NCI-H1436 (cell line): ENCODE results near the gene CALM1.

ENCODE experiments used
- DNase-seq: peaks from one replicate; lab custom pipeline; 2025; lab: John Stamatoyannopoulos, UW

Gene CALM1

DNA sequence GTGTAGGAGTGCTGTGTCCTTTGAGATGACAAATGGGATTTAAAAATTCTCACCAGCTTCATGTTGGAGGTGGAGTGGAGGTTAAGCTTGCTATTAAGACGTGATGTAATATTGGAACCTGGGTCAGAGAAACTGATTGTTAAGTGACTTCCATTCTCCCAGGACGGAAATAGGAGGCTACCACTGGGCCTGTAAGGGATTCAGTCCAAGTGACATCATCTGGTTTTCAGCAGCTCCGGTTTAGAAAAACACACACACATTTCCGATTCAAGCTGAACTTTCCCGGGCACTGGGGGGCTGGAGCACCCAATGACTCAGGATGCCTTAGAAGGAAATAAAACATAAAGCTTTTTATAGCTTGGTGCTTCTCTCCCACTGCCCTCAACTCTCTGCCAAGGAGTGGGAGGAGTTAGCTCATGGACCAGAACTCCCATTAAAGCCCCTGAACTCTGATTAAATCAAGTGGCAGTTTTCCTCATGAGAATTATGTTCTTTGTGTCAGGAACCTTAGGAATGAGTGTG lies 12.4 kb downstream of the CALM1 start:
- no peak for DNase-seq

DNA sequence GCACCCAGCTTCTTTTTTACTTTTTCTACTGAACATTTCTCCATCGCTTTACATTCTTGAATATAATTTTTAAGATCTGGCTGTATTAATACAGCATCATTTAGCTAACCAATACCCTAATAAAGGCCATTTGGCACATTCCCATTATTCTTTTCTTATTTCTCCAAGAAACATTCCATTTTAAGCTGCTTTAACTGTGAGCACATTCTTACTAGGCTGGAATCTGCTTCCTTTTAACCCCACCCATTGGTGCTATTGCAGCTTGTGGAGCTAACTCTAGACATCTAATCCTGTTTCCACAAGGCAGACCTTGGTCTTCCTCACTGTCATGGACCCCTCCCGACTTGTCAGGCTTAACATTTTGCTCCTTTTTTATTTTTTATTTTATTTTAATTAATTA lies 15.2 kb downstream of the CALM1 start:
- DNase-seq, result no peak

DNA sequence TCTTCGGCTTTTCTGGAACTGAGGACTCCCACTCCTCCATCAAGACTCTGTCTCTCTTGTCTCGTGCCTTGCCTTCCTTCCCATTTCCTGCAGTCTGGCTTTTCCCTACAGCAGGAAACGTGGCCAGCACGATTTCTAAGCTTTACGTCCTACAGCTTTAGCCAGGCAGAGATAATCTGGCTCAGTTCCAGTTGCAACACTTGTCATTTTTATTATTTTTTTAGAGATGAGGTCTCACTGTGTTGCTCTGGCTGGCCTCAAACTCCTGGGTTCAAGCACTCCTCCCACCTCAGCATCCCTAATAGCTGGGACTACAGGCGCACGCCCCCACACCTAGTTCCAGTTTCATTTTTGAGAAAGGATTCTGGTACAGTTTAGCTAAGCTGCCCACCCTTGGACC lies 19.9 kb downstream of the CALM1 start:
- no peak for DNase-seq

DNA sequence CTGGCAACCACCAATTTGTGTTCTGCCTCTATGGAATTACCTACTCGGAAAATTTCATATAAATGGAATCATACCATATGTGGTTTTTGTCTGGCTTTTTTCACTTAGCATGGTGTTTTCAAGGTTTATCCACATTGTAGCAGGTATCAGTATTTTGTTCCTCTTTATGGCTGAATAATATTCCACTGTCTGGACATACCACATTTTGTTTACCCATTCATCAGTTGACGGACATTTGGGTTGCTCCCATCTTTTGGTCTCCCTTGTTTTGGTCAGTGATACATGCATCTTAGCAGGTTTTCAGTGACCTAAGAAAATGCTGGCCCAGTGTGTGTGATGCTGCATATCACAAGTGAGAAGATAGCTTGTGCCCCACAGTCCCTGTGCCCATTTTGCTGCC lies 21.2 kb downstream of the CALM1 start:
- no peak for DNase-seq

DNA sequence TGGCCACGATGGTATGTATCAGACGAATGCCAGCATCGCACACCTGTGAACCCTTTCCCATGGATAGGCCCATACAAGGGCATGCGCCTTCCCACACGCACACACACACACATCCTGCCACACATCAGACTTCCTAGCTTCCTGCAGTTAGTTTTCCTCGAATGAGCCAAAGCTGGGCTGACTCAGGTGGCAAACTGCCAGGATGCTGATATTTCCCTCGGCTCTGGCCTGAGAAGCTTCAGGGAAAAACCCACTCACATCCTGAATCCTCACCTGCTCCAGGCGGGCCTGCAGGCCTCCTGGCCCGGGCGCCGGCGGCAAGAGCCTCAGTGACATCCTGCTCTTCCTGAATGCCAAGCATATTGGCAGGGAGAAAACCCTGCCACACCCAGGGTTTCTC lies 22.4 kb downstream of the CALM1 start:
- DNase-seq, result no peak

DNA sequence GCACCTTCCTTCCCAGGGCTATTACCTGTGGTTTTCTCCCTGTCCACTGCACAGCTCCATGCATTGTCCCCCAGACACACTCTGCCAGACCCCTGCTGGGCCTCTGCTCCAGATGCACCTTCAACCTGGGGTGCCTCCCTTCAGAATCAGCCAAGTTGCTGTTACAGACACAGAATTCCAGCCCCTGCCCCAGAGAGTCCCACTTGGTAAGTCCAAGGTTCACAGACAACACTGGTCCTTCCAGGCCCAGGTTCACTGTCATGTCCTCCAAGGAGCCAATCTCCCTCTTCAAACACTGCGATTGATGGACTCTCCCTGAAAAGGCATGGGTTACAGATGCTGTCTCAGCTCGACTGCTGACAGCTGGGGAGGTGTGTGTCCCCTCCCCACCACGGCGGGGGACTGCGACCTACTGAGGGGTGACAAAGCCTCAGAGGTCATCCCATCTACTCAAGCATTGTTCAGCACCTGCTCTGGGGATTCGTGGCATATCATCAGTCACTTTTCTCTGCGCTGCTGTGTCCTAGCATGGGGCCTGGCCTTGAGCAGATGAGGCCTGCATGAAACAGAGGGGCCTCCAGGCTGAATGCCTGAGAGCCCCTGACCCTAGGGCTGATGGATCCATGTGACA lies 24.3 kb downstream of the CALM1 start:
- no peak for DNase-seq

DNA sequence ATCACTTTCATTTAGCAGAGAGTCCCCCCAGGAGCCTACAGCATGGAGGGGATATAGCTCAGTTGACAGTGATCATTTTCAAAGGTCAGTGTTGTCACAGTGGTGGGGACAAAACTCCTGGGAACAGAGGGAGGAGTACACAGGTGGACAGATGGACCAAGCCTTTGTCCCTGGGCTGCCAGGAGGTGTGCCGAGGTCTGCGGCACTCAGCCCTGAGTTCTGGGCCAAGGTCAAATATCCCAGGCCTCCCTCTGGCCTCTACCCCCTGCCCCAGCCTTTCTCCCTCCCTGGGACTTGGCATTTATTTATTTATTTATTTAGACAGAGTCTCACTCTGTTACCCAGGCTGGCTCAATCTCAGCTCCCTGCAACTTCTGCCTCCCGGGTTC lies 24.8 kb downstream of the CALM1 start:
- no peak for DNase-seq

DNA sequence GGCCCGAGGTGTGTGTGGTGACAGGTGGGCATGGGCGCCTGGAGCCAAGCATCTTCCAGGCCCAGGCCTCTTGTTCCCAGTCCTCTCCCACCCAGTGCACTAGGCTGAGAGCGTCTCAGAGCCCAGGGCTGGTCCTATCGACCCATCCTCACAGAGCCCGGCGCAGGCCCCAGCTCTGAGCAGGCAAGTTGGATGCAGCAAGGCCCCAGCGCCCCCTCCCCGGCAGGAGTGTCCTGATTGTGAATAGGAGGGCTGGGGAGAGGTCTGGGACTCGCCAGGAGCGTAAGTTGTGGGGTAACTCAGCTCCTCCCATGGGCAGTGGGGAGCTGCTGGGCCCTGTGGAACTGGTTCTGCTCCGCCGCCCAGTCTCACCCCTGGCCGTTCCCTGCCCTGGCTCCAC lies 26.3 kb downstream of the CALM1 start:
- DNase-seq, result no peak

DNA sequence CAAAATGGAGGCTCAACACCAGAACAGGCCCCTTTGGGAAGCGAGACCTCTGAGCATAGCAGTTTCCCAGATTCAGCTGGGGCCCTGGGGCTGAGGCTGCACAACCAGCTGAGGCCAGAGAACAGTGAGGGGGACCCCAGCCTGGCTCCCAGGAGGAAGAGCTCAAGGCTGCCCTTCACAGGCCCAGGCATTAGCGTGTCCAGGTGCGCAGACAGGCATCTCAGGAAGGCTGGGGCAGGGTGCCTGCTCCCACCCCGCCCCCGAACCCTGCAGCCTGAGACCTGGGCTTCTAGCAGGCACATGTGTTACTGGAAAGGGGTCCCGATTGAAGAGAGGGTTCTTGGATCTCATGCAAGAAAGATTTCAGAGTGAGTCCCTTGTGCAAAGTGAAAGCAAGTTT lies 27.2 kb downstream of the CALM1 start:
- DNase-seq, result no peak

DNA sequence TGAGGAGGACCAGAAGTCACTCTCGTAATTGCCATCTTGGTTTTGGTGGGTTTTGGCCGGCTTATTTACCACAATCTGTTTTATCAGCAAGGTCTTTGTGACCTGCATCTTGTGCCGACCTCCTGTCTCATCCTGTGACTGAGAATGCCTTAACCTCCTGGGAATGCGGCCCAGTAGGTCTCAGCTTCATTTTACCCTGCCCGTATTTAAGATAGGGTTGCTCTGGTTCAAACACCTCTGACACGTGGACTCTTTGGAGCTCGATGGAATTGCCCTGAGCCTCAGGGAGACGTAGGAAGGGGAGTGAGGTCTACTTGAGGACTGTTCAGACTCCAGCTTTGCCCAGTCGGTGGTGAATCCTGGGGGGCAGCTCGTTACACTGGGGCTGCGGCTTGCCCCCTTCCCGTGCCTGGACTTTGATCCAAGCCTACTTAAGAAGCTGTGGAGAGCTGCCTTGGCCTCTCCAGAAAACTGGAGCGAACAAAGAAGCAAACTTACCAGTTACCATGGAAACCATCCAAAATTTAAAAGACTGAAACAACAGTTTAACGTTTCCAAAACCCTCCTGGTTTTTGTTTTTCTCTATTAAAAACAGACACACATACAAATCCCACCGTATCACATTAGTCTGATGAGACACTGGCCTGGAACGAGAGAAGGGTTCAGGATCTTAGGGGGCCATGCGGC lies 28.0 kb downstream of the CALM1 start:
- DNase-seq, result no peak

DNA sequence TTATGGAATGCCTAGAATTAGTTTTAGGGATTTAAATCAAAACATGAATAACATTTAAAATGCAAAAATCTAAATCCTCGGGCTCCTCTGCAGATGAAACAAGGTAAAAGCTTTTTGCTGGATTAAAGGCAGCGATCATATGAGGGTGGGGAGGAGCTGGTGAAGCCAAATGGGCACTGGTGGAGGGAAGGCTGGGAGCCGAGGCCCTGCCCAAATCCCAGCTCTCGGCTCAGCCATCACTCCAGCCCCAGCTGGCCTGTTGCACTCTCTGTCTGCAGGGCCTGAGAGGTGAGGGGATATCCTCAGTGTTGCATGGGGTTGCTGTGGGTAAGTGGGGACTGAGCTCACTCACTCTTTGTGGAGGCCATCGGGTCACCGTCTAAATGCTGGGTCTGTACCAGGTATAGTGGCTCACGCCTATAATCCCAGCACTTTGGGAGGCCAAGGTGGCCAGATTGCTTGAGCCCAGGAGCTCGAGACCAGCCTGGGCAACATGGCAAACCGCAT lies 28.6 kb downstream of the CALM1 start:
- DNase-seq, result no peak

DNA sequence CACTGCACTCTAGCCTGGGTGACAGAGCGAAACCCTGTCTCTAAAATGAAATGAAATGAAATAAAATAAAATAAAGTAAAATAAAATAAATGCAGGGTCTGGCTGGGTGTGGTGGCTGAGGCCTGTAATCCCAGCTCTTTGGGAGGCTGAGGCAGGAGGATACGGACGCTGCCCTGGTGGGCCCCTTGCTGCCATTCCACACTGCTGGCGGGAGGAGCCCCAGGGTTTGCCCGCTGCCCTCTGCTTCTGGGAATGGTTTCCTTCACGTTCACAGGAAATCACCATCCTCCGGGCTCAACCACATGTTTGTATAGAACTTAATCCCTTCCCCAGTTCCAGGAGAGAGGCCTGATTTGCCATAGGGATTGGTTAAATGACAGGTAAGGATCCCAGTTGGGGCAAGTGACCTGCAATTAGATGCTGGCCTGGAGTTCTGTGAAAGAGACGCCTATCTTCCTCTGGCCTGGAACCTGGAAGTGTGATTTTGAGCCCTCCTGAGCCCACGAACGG lies 29.3 kb downstream of the CALM1 start:
- DNase-seq, result no peak

DNA sequence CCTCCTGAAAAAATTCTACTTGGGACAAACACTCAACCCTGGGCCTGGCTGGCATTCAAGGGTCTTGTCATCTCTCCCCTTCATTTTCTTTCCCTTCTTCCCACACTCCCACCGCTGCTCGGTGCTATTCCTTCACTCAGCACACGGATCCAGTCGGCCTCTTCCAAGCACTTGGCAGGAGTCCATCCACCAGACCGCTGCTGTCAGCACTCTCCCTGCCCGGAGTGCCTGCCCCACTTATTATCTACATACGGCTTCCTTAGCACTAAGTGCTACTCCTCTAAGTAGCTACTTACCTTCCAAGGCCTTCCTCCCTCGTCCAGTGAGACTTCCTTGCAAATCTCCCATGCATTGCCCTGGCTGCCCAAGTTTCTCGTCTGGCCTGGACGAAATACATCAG lies 29.8 kb downstream of the CALM1 start:
- no peak for DNase-seq

DNA sequence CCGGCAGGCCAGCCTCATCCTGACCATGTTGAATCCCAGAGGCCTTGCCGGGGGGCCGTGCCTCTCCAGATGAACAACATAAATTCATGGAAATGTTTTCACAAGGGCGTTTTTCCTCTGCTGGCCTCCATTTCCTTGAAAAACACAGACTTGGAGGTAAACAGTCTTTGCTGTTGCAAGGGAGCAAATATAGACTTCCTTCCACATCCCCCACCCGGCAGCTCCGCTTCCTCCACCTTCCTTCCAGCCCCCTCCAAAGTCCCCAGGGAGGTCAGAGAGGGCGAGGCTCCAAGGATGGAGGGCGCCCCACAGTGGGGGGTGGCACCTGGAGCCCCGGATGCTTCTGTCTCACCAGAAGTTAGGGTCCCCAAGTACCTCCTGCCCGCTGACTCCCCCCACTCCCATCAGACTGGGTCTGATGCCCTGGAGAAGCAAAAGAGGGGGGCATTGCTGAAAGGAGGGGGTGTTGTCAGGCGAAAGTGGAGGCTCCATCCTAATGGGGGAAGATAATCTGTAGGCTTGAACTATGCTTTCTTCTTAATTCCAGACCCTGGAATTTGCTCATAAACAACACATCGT lies 31.1 kb downstream of the CALM1 start:
- no peak for DNase-seq

DNA sequence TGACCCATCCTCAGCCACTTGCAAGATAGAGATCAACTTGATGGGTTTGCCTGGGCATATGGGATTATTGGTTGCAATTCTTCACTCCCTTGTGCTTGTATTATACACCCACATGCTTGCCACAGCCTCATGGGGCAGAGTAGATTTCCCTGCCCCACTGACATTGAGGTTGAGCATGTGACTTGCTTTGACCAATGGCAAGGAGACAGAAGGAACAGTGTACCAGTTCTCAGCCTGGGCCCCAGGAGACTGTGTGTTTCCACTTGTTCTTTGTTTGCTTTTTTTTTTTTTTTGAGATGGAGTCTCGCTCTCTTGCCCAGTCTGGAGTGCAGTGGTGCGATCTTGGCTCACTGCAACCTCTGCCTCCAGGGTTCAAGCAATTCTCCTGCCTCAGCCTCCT lies 31.8 kb downstream of the CALM1 start:
- peak; percentile 13 for DNase-seq

DNA sequence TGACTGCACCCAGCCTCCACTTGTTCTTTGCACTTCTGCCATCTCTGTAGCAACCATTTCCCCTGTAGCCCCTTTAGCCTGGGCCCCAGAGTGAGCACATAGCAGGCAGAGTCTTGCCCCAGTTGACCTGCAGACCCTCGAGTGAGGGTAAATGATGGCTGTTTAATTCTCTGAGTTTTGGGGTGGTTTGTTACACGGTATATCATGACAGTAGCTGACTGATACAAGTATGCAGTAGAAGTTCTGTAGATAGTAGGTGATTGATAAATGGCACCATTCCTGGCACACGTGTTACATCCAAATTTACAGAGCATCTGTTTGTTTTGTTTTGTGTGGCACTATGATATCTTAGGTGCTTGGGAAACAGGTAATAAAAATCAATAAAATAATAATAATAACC lies 32.4 kb downstream of the CALM1 start:
- DNase-seq, result no peak

DNA sequence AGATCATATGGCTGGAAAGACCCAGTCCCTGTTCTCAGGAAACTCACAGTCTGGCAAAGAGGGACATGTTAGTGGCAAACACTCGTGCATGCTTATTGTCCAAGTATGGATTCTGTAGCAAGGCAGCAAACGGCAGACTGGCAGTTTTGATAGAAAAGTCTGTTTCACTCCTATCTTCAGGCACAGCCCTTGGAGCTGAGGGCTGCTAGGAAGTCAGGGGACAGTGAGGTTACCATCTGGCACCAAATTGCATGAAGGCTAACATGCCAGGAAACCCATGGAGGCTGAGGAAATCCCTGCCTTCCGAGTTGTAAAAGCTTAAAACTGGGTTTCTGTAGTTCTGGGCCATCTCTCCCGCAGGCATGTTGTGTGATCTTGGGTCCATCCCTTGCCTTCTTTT lies 32.9 kb downstream of the CALM1 start:
- no peak for DNase-seq

DNA sequence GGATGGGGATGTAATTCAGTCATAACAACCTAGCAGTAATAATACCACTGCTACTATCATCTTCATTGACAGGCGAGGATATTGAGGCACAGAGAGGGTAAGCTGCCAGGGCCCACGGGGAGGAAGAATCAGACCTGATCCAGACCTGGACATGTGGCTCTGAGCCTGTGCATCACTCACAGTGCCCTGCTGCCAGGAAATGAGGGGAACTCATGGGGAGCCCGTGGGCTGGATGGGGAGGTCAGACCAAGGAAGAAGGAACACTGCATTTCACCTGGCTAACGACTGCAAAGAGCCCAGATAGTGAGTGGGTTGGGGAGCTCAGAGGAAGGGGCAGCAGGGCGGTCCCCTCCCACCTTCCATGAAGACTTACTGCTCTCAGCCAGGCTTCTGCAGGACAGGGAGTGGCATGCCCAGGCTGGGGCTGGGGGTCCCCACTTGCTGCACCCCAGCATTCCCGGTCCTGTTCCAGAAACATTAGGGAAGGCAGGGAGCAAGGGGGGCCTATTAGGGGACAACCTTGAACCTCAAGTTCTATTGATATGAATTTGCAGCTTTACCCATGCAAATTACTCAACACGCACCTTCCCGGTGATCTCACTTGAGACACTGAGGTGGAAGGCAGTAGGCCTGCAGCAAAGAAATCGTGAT lies 37.7 kb downstream of the CALM1 start:
- DNase-seq, result no peak

DNA sequence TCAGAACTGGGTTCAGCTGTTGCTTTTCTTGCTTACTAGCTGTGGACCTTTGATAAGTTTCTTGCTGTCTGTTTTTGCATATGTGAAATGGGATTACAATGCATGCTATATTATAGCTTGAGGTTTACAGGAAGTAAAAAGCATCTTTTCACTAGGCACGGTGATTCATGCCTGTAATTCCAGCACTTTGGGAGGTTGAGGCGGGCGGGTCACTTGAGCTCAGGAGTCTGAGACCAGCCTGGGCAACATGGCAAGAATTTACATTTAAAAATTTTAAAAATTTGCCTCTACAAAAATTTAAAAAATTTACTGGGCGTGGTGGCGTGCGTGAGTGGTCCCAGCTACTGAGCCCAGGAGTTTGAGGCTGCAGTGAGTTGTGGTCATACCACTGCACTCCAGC lies 42.0 kb downstream of the CALM1 start:
- no peak for DNase-seq

DNA sequence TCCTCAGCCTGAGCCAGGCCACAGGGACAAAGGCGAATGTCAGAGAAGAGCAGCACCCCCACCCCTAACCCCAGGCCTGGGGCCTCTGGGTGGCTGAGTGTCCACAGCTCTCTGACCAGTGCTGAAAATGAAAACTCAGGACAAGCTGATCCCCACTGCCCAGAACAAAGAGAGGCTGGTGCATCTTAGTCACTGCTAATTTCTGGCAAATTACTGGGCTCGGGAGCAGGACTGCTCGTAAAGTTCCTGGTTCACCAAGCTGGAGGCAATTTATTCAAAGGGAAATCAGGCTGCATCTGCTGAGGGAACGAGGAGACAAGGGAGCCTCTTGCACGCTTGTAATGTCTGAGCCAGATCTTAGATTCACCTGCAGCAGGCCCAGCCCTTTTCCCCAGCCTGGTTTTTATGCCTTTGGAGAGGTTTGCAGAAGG lies 43.2 kb downstream of the CALM1 start:
- DNase-seq, result no peak

DNA sequence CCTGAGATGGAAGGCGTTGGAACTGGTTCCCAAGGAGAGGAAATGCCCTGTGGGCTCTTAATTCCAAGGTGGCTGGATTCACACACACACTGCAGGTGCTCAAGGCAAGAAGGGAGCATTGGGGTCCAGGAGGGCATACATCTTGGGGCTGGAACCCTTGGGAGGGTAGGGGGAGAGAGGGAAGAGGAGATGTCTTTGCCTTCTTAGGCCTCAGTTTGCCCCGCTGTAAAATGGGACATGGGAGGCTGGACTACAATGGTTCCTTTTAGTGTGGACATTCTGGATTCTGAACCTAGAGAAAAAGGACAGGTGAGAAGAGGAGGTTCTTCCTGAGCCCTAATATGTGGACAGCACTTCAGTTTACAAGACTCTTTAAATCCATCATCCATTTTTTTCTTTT lies 43.8 kb downstream of the CALM1 start:
- no peak for DNase-seq

DNA sequence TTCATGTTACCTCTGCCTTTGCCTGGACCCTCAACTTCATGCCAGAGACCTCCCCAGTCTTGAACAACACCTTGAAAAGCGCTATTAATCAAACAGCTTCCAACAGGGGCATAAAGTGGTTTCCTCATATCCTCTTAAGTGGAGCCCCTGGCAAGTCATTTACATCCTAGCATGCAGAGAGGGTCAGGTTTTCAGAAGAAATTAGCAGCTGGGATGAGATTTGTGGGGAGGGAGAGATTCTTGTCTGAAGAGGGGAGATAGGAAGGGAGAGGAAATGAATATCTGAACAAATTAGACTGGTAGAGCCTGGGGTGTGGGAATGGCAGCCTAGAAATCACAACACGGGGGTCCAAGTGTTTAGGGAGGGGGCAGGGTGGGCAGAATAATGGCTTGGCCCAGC lies 45.6 kb downstream of the CALM1 start:
- DNase-seq, result no peak
